GM20000 (cell line): ENCODE results near the gene RHOB.

Source experiments
- DNase-seq: peaks from one replicate; pipeline ENCODE4 v3.0.0; 2012; ENCODE audit warnings: low spot score
- CTCF ChIP-seq: IDR thresholded peaks from 2 replicates; pipeline ENCODE4 v1.5.1; 2012; ENCODE audit warnings: mild to moderate bottlenecking, control low read depth; ENCODE audit errors: extremely low read depth, missing control alignments

Gene RHOB

GRCh38 chr2:20496942-20497341, 50.1 kb downstream of the RHOB start:
- TF ChIP-seq CTCF, result no peak
- DNase-seq, result no peak
